SK-N-SH (cell line): ENCODE measurements around the gene TRIM69. TPM values are rescaled to one million over a fixed set of nuclear protein-coding genes. Genes with fewer than 3 reads are reported as not detected.
"Not testable (repeated sequence)": the region's sequence is repeated elsewhere in the genome, so short reads cannot be mapped to it uniquely, and the experiment has no call there.

Experiments used
- CTCF ChIA-PET: fragments of 300-600, 350-600 bp; formaldehyde crosslinking; extraction: SDS; loops from one replicate; lab custom pipeline; 2021; lab: Yijun Ruan, JAX
- POLR2A ChIA-PET: fragments of 350-600 bp; sonication (Branson Sonifier 250); formaldehyde crosslinking; extraction: SDS; loops from one replicate; lab custom pipeline; 2020; ENCODE audit warnings: antibody characterized with exemption, inconsistent platforms; lab: Yijun Ruan, JAX
- DNase-seq: peaks from one replicate; pipeline ENCODE4 v3.0.0; 2012
- H2AFZ ChIP-seq: fragments of 200-600 bp; sonication (generic); 2 replicates; pipeline ENCODE4 v1.8.1; 2016; ENCODE audit warnings: antibody characterized with exemption, mild to moderate bottlenecking, low read depth
- H3F3A ChIP-seq: fragments of 200-600 bp; sonication (generic); replicated peaks from 2 replicates; pipeline ENCODE3; 2016; ENCODE audit warnings: antibody characterized with exemption, mild to moderate bottlenecking; ENCODE audit not compliant: insufficient read depth
- H3K27ac ChIP-seq, 2 experiments: fragments of 200-500 bp in 1 of 2; fragments of 200-600 bp in 1 of 2; sonication (Bioruptor generic) in 1 of 2; sonication (generic), shearing (Covaris generic) in 1 of 2; 2 replicates each; pipeline versions ENCODE4 v1.5.1 to v1.6.1; 2014 to 2016; ENCODE audit warnings: low read depth in 2 of 2, inconsistent platforms in 1 of 2, low read length in 1 of 2, mild to moderate bottlenecking in 1 of 2, mixed read lengths in 1 of 2
- H3K27me3 ChIP-seq: fragments of 200-600 bp; sonication (generic), shearing (Covaris generic); 2 replicates; pipeline ENCODE4 v1.6.1; 2016; ENCODE audit warnings: mixed run types; ENCODE audit not compliant: insufficient read depth
- H3K36me3 ChIP-seq, 2 experiments: fragments of 200-500 bp in 1 of 2; fragments of 200-600 bp in 1 of 2; sonication (Bioruptor generic) in 1 of 2; sonication (generic) in 1 of 2; replicated peaks in 1 of 2; 2 replicates each; pipeline versions ENCODE3 to v1.5.1; 2014 to 2016; ENCODE audit warnings: low read length in 1 of 2, mild to moderate bottlenecking in 1 of 2; ENCODE audit not compliant: insufficient read depth in 2 of 2, control insufficient read depth in 1 of 2
- H3K4me1 ChIP-seq, 2 experiments: fragments of 200-500 bp in 1 of 2; fragments of 200-600 bp in 1 of 2; sonication (Bioruptor generic) in 1 of 2; sonication (generic), shearing (Covaris generic) in 1 of 2; 2 replicates each; pipeline versions ENCODE4 v1.5.1 to v1.6.1; 2014 to 2016; ENCODE audit warnings: low read depth in 1 of 2, low read length in 1 of 2, mixed run types in 1 of 2; ENCODE audit not compliant: insufficient read depth in 2 of 2, control insufficient read depth in 1 of 2
- H3K4me2 ChIP-seq: fragments of 200-600 bp; sonication (generic), shearing (Covaris generic); 2 replicates; pipeline ENCODE4 v1.6.1; 2017; ENCODE audit warnings: mixed run types
- H3K4me3 ChIP-seq, 2 experiments: fragments of 200-500 bp in 1 of 2; fragments of 200-600 bp in 1 of 2; sonication (Bioruptor generic) in 1 of 2; sonication (generic), shearing (Covaris generic) in 1 of 2; 2 replicates each; pipeline versions ENCODE4 v1.5.1 to v1.8.1; 2014 to 2016; ENCODE audit warnings: low read depth in 2 of 2, inconsistent platforms in 1 of 2, low read length in 1 of 2, mild to moderate bottlenecking in 1 of 2, mixed read lengths in 1 of 2, moderate library complexity in 1 of 2
- H3K79me2 ChIP-seq: fragments of 200-600 bp; sonication (generic); 2 replicates; pipeline ENCODE4 v1.8.1; 2017; ENCODE audit warnings: mild to moderate bottlenecking; ENCODE audit not compliant: insufficient read depth
- H3K9ac ChIP-seq: fragments of 200-600 bp; sonication (generic); 2 replicates; pipeline ENCODE4 v1.6.1; 2017; ENCODE audit warnings: mixed run types
- H3K9me2 ChIP-seq: fragments of 200-600 bp; sonication (generic); 2 replicates; pipeline ENCODE4 v1.6.1; 2017; ENCODE audit warnings: mixed run types
- H3K9me3 ChIP-seq: fragments of 200-600 bp; sonication (generic); 2 replicates; pipeline ENCODE4 v1.6.1; 2017; ENCODE audit warnings: mixed run types, mild to moderate bottlenecking, moderate library complexity
- H4K20me1 ChIP-seq: fragments of 200-600 bp; sonication (generic); 2 replicates; pipeline ENCODE4 v1.6.1; 2017; ENCODE audit warnings: mild to moderate bottlenecking, mixed run types; ENCODE audit not compliant: insufficient read depth
- CTCF ChIP-seq: fragments of 200-600 bp; sonication (generic); IDR thresholded peaks from 2 replicates; pipeline ENCODE4 v1.6.1; 2017; ENCODE audit warnings: antibody characterized with exemption, mild to moderate bottlenecking, moderate library complexity
- EP300 ChIP-seq, 2 experiments: IDR thresholded peaks; 2 replicates each; pipeline versions ENCODE4 v1.4.0 to v1.6.1; 2012; ENCODE audit warnings: borderline replicate concordance in 1 of 2, low read depth in 1 of 2, low read length in 1 of 2
- FOXJ3 ChIP-seq: sonication (generic); formaldehyde crosslinking; IDR thresholded peaks from 2 replicates; pipeline ENCODE4 v1.5.1; 2020; ENCODE audit warnings: mild to moderate bottlenecking, missing genetic modification reagents
- GABPA ChIP-seq: IDR thresholded peaks from 2 replicates; pipeline ENCODE4 v1.4.0; 2012; ENCODE audit warnings: low read depth, mild to moderate bottlenecking
- GATA2 ChIP-seq: sonication (generic); formaldehyde crosslinking; IDR thresholded peaks from 2 replicates; pipeline ENCODE4 v1.5.0; 2020; ENCODE audit warnings: mild to moderate bottlenecking, missing genetic modification reagents
- JUND ChIP-seq: IDR thresholded peaks from 2 replicates; pipeline ENCODE4 v1.4.0; 2012
- MAX ChIP-seq: IDR thresholded peaks from 2 replicates; pipeline ENCODE4 v1.4.0; 2012; ENCODE audit warnings: low read depth
- PBX3 ChIP-seq: IDR thresholded peaks from 2 replicates; pipeline ENCODE4; 2012
- POLR2AphosphoS5 ChIP-seq: IDR thresholded peaks from 2 replicates; pipeline ENCODE4 v1.6.1; 2012; ENCODE audit warnings: low read depth, low read length
- RCOR1 ChIP-seq: fragments of 150-350 bp; IDR thresholded peaks from 2 replicates; pipeline ENCODE4 v1.6.1; 2017; ENCODE audit warnings: antibody characterized with exemption, low read length
- RFX5 ChIP-seq: IDR thresholded peaks from 2 replicates; pipeline ENCODE4 v1.6.1; 2012; ENCODE audit warnings: mild to moderate bottlenecking, improper control_type of control experiment, low read length
- RXRA ChIP-seq: IDR thresholded peaks from 2 replicates; pipeline ENCODE4 v1.4.0; 2012; ENCODE audit warnings: low read depth, mild to moderate bottlenecking, borderline replicate concordance
- SIN3A ChIP-seq: IDR thresholded peaks from 2 replicates; pipeline ENCODE4 v1.6.1; 2012; ENCODE audit warnings: low read depth, mild to moderate bottlenecking, low read length, moderate library complexity, borderline replicate concordance
- SMC3 ChIP-seq: IDR thresholded peaks from 2 replicates; pipeline ENCODE4 v1.6.1; 2012; ENCODE audit warnings: low read depth, low read length, improper control_type of control experiment
- TAF1 ChIP-seq: IDR thresholded peaks from 2 replicates; pipeline ENCODE4 v1.6.1; 2012; ENCODE audit warnings: low read depth, mild to moderate bottlenecking, low read length, moderate library complexity, borderline replicate concordance
- TEAD4 ChIP-seq: IDR thresholded peaks from 2 replicates; pipeline ENCODE4 v1.4.0; 2012; ENCODE audit warnings: mild to moderate bottlenecking, borderline replicate concordance; ENCODE audit not compliant: insufficient read depth
- YY1 ChIP-seq: IDR thresholded peaks from 2 replicates; pipeline ENCODE4 v1.4.0; 2012; ENCODE audit warnings: low read depth, mild to moderate bottlenecking
- WGBS: methylation state at CpG from one replicate; pipeline ENCODE4 v1.1.6; 2017; ENCODE audit warnings: low lambda C conversion rate; 5-methylcytosine and 5-hydroxymethylcytosine counted together
- polyA plus RNA-seq, 3 experiments: library from polyadenylated mRNA; depleted of rRNA; stranded (reverse); fragments of >200 nt; gene quantifications; 2 replicates each; pipeline ENCODE4 v1.2.3, GENCODE V29; 2012
- TF ChIP-seq, protein P1 (sequence below): IDR thresholded peaks from 2 replicates; pipeline ENCODE4 v1.6.1; 2012; ENCODE audit warnings: mild to moderate bottlenecking, low read depth, low read length, moderate library complexity
- TF ChIP-seq, protein P2 (sequence below): fragments of 150-350 bp; IDR thresholded peaks from 2 replicates; pipeline ENCODE4 v1.6.1; 2016; ENCODE audit warnings: mild to moderate bottlenecking, low read depth, low read length

Gene TRIM69
- polyA plus RNA-seq, 1 of the 3 experiments (the other 2 are of a cell fraction): 9.7 TPM

GRCh38 chr15:44743454-44743853 lies 7.1 kb downstream of the TRIM69 start:
- POLR2A ChIA-PET: not testable (repeated sequence)
- WGBS: 62% methylated on average over 2 of the region's 2 CpGs

DNA sequence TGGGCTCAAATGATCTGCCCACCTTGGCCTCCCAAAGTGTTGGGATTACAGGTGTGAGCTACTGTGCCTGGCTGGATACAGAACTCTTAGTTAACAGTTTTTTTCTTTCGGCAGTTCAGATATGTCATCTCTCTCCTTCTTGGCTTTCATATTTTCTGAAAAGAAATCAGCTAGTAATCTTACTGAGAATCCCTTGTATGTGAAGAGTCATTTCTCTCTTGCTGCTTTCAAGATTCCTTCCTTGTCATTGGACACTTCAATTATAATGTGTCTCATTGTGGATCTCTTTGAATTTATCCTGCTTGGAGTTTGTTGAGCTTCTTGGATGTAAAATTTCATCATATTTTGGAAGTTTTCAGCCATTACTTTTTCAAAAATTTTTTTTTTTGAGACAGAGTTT lies 17.0 kb downstream of the TRIM69 start:
- no peak overlapping the region for H2AFZ ChIP-seq
- no peak overlapping the region for H3K4me2 ChIP-seq
- H3K4me3 ChIP-seq: no peak overlapping the region
- no peaks in the 10 kb centered on the region for H3K36me3 ChIP-seq
- no peak overlapping the region for H3K9ac ChIP-seq
- WGBS: 86% methylated on average over 1 of the region's 1 CpG
- H3K9me2 ChIP-seq: no peaks in the 10 kb centered on the region; the same call in 1 of the 2 replicates
- H3K4me1 ChIP-seq: no peaks in the 10 kb centered on the region
- CTCF ChIA-PET: interaction anchor here (1.0 to 3.7 kb wide), 3 partner anchors 15 to 176 kb away, joined by 3 to 16 read pairs (median 4); no protein-coding TSS in a partner anchor
- no peaks in the 10 kb centered on the region for H4K20me1 ChIP-seq
- H3K27me3 ChIP-seq: no peaks in the 10 kb centered on the region
- POLR2A ChIA-PET: no interaction called here
- H3K27ac ChIP-seq: no peak overlapping the region
- H3K9me3 ChIP-seq: peaks cover 7% of the 10 kb centered on the region
- DNase-seq: no peak
- H3K79me2 ChIP-seq: no peaks in the 10 kb centered on the region
- no peaks in the 10 kb centered on the region for H3F3A ChIP-seq
- no peak for TF ChIP-seq PBX3
- TF ChIP-seq, protein P1, sequence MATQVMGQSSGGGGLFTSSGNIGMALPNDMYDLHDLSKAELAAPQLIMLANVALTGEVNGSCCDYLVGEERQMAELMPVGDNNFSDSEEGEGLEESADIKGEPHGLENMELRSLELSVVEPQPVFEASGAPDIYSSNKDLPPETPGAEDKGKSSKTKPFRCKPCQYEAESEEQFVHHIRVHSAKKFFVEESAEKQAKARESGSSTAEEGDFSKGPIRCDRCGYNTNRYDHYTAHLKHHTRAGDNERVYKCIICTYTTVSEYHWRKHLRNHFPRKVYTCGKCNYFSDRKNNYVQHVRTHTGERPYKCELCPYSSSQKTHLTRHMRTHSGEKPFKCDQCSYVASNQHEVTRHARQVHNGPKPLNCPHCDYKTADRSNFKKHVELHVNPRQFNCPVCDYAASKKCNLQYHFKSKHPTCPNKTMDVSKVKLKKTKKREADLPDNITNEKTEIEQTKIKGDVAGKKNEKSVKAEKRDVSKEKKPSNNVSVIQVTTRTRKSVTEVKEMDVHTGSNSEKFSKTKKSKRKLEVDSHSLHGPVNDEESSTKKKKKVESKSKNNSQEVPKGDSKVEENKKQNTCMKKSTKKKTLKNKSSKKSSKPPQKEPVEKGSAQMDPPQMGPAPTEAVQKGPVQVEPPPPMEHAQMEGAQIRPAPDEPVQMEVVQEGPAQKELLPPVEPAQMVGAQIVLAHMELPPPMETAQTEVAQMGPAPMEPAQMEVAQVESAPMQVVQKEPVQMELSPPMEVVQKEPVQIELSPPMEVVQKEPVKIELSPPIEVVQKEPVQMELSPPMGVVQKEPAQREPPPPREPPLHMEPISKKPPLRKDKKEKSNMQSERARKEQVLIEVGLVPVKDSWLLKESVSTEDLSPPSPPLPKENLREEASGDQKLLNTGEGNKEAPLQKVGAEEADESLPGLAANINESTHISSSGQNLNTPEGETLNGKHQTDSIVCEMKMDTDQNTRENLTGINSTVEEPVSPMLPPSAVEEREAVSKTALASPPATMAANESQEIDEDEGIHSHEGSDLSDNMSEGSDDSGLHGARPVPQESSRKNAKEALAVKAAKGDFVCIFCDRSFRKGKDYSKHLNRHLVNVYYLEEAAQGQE: no peak
- no peak for TF ChIP-seq TEAD4
- TF ChIP-seq YY1: no peak
- TF ChIP-seq JUND: no peak
- no peak for TF ChIP-seq TAF1
- TF ChIP-seq RXRA: no peak
- TF ChIP-seq, protein P2, sequence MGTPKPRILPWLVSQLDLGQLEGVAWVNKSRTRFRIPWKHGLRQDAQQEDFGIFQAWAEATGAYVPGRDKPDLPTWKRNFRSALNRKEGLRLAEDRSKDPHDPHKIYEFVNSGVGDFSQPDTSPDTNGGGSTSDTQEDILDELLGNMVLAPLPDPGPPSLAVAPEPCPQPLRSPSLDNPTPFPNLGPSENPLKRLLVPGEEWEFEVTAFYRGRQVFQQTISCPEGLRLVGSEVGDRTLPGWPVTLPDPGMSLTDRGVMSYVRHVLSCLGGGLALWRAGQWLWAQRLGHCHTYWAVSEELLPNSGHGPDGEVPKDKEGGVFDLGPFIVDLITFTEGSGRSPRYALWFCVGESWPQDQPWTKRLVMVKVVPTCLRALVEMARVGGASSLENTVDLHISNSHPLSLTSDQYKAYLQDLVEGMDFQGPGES: no peak
- TF ChIP-seq POLR2AphosphoS5: no peak
- no peak for TF ChIP-seq FOXJ3 (CRISPR knock-in tag)
- TF ChIP-seq MAX: no peak
- no peak for TF ChIP-seq SIN3A
- TF ChIP-seq RCOR1: no peak
- no peak for TF ChIP-seq EP300 (IDR thresholded peaks at IDR 0.05; ENCODE audit: borderline replicate concordance in 1 of 2, low read depth in 1 of 2, low read length in 1 of 2)
- TF ChIP-seq GATA2 (CRISPR knock-in tag): no peak
- TF ChIP-seq GABPA: no peak
- TF ChIP-seq CTCF: no peak
- TF ChIP-seq SMC3: no peak
- no peak for TF ChIP-seq RFX5

More at GRCh38 chr15:44743454-44743853, 7.1 kb downstream of the TRIM69 start:
- H3K4me2 ChIP-seq, H3F3A ChIP-seq, H3K36me3 ChIP-seq, H3K4me3 ChIP-seq, H3K27me3 ChIP-seq, CTCF ChIA-PET, H2AFZ ChIP-seq, H4K20me1 ChIP-seq, H3K79me2 ChIP-seq, H3K9me2 ChIP-seq, H3K9me3 ChIP-seq, DNase-seq, H3K9ac ChIP-seq, H3K4me1 ChIP-seq, H3K27ac ChIP-seq: not testable (repeated sequence)
